IMR-90 (cell line): ENCODE measurements around the gene CDH26. TPM values are rescaled to one million over a fixed set of nuclear protein-coding genes. Genes with fewer than 3 reads are reported as not detected.

Source experiments
- ATAC-seq: fragments of 200-7000 bp; cut with Tn5 transposase; 2 replicates; pipeline ENCODE4 v1.9.1; 2020; ENCODE audit warnings: low read depth, mild to moderate bottlenecking, moderate library complexity
- BruUV-seq: library from RNA; stranded (reverse); fragments of 400-500 nt; replicated peaks from 2 replicates; lab custom pipeline; 2021; lab: Mats Ljungman, UMichigan
- CTCF ChIA-PET: fragments of 300-600 bp; formaldehyde crosslinking; extraction: SDS; loops from one replicate; lab custom pipeline; 2021; ENCODE audit warnings: antibody characterized with exemption; lab: Yijun Ruan, JAX
- POLR2A ChIA-PET: fragments of 300-600 bp; sonication (Branson Sonifier 250); formaldehyde crosslinking; loops from one replicate; lab custom pipeline; 2022; ENCODE audit warnings: antibody characterized with exemption; ENCODE audit not compliant: unreplicated experiment; lab: Charles Lee
- DNase-seq: peaks from one replicate; pipeline ENCODE4 v3.0.0; 2013
- H2AFZ ChIP-seq: replicated peaks from 2 replicates; pipeline ENCODE3; 2013; ENCODE audit warnings: low read length, mild to moderate bottlenecking; ENCODE audit not compliant: poor library complexity
- H2AK5ac ChIP-seq: 2 replicates; pipeline ENCODE4 v1.6.1; 2013; ENCODE audit warnings: low read depth, low read length, inconsistent platforms
- H2AK9ac ChIP-seq: replicated peaks from 2 replicates; pipeline ENCODE3; 2013; ENCODE audit warnings: mild to moderate bottlenecking, low read depth, low read length, moderate library complexity; ENCODE audit not compliant: poor library complexity
- H2BK120ac ChIP-seq: 2 replicates; pipeline ENCODE4 v1.6.1; 2013; ENCODE audit warnings: low read depth, low read length, inconsistent platforms
- H2BK15ac ChIP-seq: 3 replicates; pipeline ENCODE4 v1.6.1; 2013; ENCODE audit warnings: low read depth, low read length, inconsistent platforms
- H2BK20ac ChIP-seq: 2 replicates; pipeline ENCODE4 v1.6.1; 2013; ENCODE audit warnings: low read depth, mild to moderate bottlenecking, inconsistent platforms, low read length, moderate library complexity
- H2BK5ac ChIP-seq: 2 replicates; pipeline ENCODE4 v1.6.1; 2013; ENCODE audit warnings: mild to moderate bottlenecking, low read depth, low read length, inconsistent platforms; ENCODE audit not compliant: poor library complexity, severe bottlenecking
- H3K14ac ChIP-seq: replicated peaks from 2 replicates; pipeline ENCODE4 v1.6.1; 2013; ENCODE audit warnings: low read depth, low read length, inconsistent platforms
- H3K18ac ChIP-seq: 2 replicates; pipeline ENCODE4 v1.6.1; 2013; ENCODE audit warnings: low read depth, low read length, control low read depth
- H3K23ac ChIP-seq: 2 replicates; pipeline ENCODE4 v1.6.1; 2013; ENCODE audit warnings: low read depth, low read length, inconsistent platforms
- H3K27ac ChIP-seq: 2 replicates; pipeline ENCODE4 v1.5.1; 2013; ENCODE audit warnings: mild to moderate bottlenecking, control low read depth, low read length; ENCODE audit not compliant: insufficient read depth
- H3K27me3 ChIP-seq: 2 replicates; pipeline ENCODE4 v1.6.1; 2013; ENCODE audit warnings: low read length; ENCODE audit not compliant: control insufficient read depth, insufficient read depth
- H3K36me3 ChIP-seq: 2 replicates; pipeline ENCODE4 v1.6.1; 2013; ENCODE audit warnings: low read length, mixed read lengths; ENCODE audit not compliant: control insufficient read depth, insufficient read depth
- H3K4ac ChIP-seq: 2 replicates; pipeline ENCODE4 v1.6.1; 2013; ENCODE audit warnings: low read depth, low read length, inconsistent platforms
- H3K4me1 ChIP-seq: 2 replicates; pipeline ENCODE4 v1.6.1; 2013; ENCODE audit warnings: low read length, mixed read lengths; ENCODE audit not compliant: control insufficient read depth, insufficient read depth
- H3K4me2 ChIP-seq: 2 replicates; pipeline ENCODE4 v1.6.1; 2013; ENCODE audit warnings: low read depth, mild to moderate bottlenecking, control low read depth, low read length, moderate library complexity
- H3K4me3 ChIP-seq: 2 replicates; pipeline ENCODE4 v1.5.1; 2013; ENCODE audit warnings: low read depth, mild to moderate bottlenecking, control low read depth, low read length, moderate library complexity; ENCODE audit not compliant: insufficient read depth
- H3K56ac ChIP-seq: 2 replicates; pipeline ENCODE4 v1.6.1; 2013; ENCODE audit warnings: low read length, inconsistent platforms; ENCODE audit not compliant: insufficient read depth; ENCODE audit errors: extremely low read depth
- H3K79me1 ChIP-seq, 2 experiments: 2 replicates each; pipeline ENCODE4 v1.6.1; 2013; ENCODE audit warnings: low read length in 2 of 2, inconsistent platforms in 1 of 2, low read depth in 1 of 2
- H3K9ac ChIP-seq: 2 replicates; pipeline ENCODE4 v1.6.1; 2013; ENCODE audit warnings: low read depth, low read length, control low read depth
- H3K9me1 ChIP-seq: 2 replicates; pipeline ENCODE4 v1.6.1; 2013; ENCODE audit warnings: low read length, inconsistent platforms; ENCODE audit not compliant: insufficient read depth
- H3K9me3 ChIP-seq: 2 replicates; pipeline ENCODE4 v1.6.1; 2013; ENCODE audit warnings: low read length; ENCODE audit not compliant: control insufficient read depth, insufficient read depth
- H4K20me1 ChIP-seq: 2 replicates; pipeline ENCODE4 v1.6.1; 2013; ENCODE audit warnings: low read length, inconsistent platforms; ENCODE audit not compliant: insufficient read depth
- H4K5ac ChIP-seq: 2 replicates; pipeline ENCODE4 v1.6.1; 2013; ENCODE audit warnings: mild to moderate bottlenecking, low read depth, low read length, control low read depth
- H4K8ac ChIP-seq, 2 experiments: 2 replicates each; pipeline ENCODE4 v1.6.1; 2013; ENCODE audit warnings: low read depth in 2 of 2, low read length in 2 of 2, control low read depth in 1 of 2, inconsistent platforms in 1 of 2
- H4K91ac ChIP-seq: 2 replicates; pipeline ENCODE4 v1.6.1; 2013; ENCODE audit warnings: low read depth, low read length, inconsistent platforms; ENCODE audit not compliant: insufficient read depth
- BHLHE40 ChIP-seq: fragments of 150-350 bp; IDR thresholded peaks from 2 replicates; pipeline ENCODE4 v1.6.1; 2016; ENCODE audit warnings: mild to moderate bottlenecking, low read depth, low read length
- ELK1 ChIP-seq: fragments of 150-350 bp; IDR thresholded peaks from 2 replicates; pipeline ENCODE4 v1.6.1; 2016; ENCODE audit warnings: low read depth, mild to moderate bottlenecking, low read length, moderate library complexity, borderline replicate concordance
- FOS ChIP-seq: fragments of 150-350 bp; IDR thresholded peaks from 2 replicates; pipeline ENCODE4 v1.6.1; 2016; ENCODE audit warnings: low read depth, low read length
- MAZ ChIP-seq: IDR thresholded peaks from 2 replicates; pipeline ENCODE4 v1.6.1; 2012; ENCODE audit warnings: low read depth, mild to moderate bottlenecking, low read length, improper control_type of control experiment, moderate library complexity, borderline replicate concordance
- NFE2L2 ChIP-seq: fragments of 150-350 bp; IDR thresholded peaks from 2 replicates; pipeline ENCODE4 v1.6.1; 2016; ENCODE audit warnings: low read depth, mild to moderate bottlenecking, low read length
- POLR2A ChIP-seq: IDR thresholded peaks from 2 replicates; pipeline ENCODE4 v1.6.1; 2012; ENCODE audit warnings: mild to moderate bottlenecking, low read depth, low read length
- SMC3 ChIP-seq: fragments of 150-350 bp; IDR thresholded peaks from 2 replicates; pipeline ENCODE4 v1.6.1; 2016; ENCODE audit warnings: low read depth, mild to moderate bottlenecking, antibody characterized with exemption, low read length, moderate library complexity
- WGBS, 2 experiments: methylation state at CpG; one replicate each; pipeline versions ENCODE4 v1.1.5 to v1.1.7; 2013; ENCODE audit warnings: missing lambda C conversion rate in 2 of 2; ENCODE audit not compliant: insufficient read length in 1 of 2; ENCODE audit errors: extremely low coverage in 2 of 2; 5-methylcytosine and 5-hydroxymethylcytosine counted together
- dilution Hi-C: fragments of 300-500 bp; cut with HindIII; formaldehyde crosslinking; loops from one replicate; pipeline ENCODE4 v1.14.3; 2018; ENCODE audit warnings: low sequenced_read_pairs; ENCODE audit not compliant: unreplicated experiment
- in situ Hi-C: fragments of 300-500 bp; cut with MboI; formaldehyde crosslinking; loops from 3 replicates; pipeline ENCODE4 v1.14.3; 2019; ENCODE audit warnings: low sequenced_read_pairs, inconsistent platforms, mixed read lengths
- intact Hi-C: fragments of 100-400 bp; cut with micrococcal nuclease; formaldehyde crosslinking; loops from 2 replicates; pipeline ENCODE4 v1.10.0; 2022
- polyA plus RNA-seq, 3 experiments: library from polyadenylated mRNA; depleted of rRNA; stranded (reverse); fragments of >200 nt; gene quantifications; 2 replicates each; pipeline ENCODE4 v1.2.3, GENCODE V29; 2012; ENCODE audit warnings: low replicate concordance in 1 of 3
- total RNA-seq: library from RNA; depleted of rRNA; stranded (reverse); fragments of >200 nt; gene quantifications from 2 replicates; pipeline ENCODE4 v1.2.3, GENCODE V29; 2012

Gene CDH26
- total and polyA plus RNA-seq, 2 of the 4 experiments (the other 2 are of a cell fraction) = not detected

GRCh38 chr20:59993736-59994430, 35.7 kb downstream of the CDH26 start:
- H4K5ac ChIP-seq = no peak overlapping the region
- H4K91ac ChIP-seq = no peak overlapping the region
- no peak overlapping the region for H2AK9ac ChIP-seq
- peaks cover 12% of the 10 kb centered on the region; the same call in 1 of the 2 replicates for H3K27me3 ChIP-seq
- no peak overlapping the region for H3K9ac ChIP-seq
- H3K36me3 ChIP-seq = no peaks in the 10 kb centered on the region
- BruUV-seq = no TSS peak
- no peak overlapping the region for H3K14ac ChIP-seq
- no peaks in the 10 kb centered on the region for H3K9me1 ChIP-seq
- in situ Hi-C loops (no loop called here), dilution Hi-C loops (no loop called here), intact Hi-C loops (no loop called here)
- no peaks in the 10 kb centered on the region for H3K9me3 ChIP-seq
- DNase-seq (no peak), ATAC-seq (no peak)
- H3K18ac ChIP-seq = no peak overlapping the region
- no peak overlapping the region for H3K4ac ChIP-seq
- no peaks in the 10 kb centered on the region for H3K79me1 ChIP-seq
- no peak overlapping the region for H3K27ac ChIP-seq
- H2BK20ac ChIP-seq = no peak overlapping the region
- H3K56ac ChIP-seq = no peak overlapping the region
- no peak overlapping the region for H3K4me3 ChIP-seq
- CTCF ChIA-PET = interaction anchor here (0.6 kb wide), 1 partner anchor 1259 kb away, joined by 3 read pairs; no protein-coding TSS in a partner anchor
- H3K4me2 ChIP-seq = no peak overlapping the region; the same call in 1 of the 2 replicates
- 18% methylated on average over 5 of the region's 18 CpGs; no CpG with 5 or more reads in 1 of the 2 experiments for WGBS, 2 experiments
- no peak overlapping the region for H2AK5ac ChIP-seq
- H2BK120ac ChIP-seq = no peak overlapping the region
- no peak overlapping the region for H4K8ac ChIP-seq
- no peak overlapping the region for H2AFZ ChIP-seq
- TF ChIP-seq POLR2A = no peak
- TF ChIP-seq BHLHE40 = no peak
- TF ChIP-seq SMC3 = no peak
- no peak for TF ChIP-seq NFE2L2
- TF ChIP-seq ELK1 = no peak
- TF ChIP-seq MAZ = no peak
- no peak for TF ChIP-seq FOS
- no peak overlapping the region for H2BK5ac ChIP-seq
- no peaks in the 10 kb centered on the region for H3K4me1 ChIP-seq
- no peak overlapping the region for H3K23ac ChIP-seq
- H2BK15ac ChIP-seq = no peak overlapping the region
- no peaks in the 10 kb centered on the region for H4K20me1 ChIP-seq
- POLR2A ChIA-PET = interaction anchor here (0.6 kb wide), 1 partner anchor 54 kb away, joined by 3 read pairs; the partner anchor contains the start of genes FAM217B and PPP1R3D
